HG03460 (cell line): ENCODE results near the gene TKTL1.

ENCODE experiments used
- ATAC-seq: cut with Tn5 transposase; IDR thresholded peaks from one replicate; pipeline ENCODE4 v1.9.1; 2021; ENCODE audit not compliant: unreplicated experiment

Gene TKTL1

DNA sequence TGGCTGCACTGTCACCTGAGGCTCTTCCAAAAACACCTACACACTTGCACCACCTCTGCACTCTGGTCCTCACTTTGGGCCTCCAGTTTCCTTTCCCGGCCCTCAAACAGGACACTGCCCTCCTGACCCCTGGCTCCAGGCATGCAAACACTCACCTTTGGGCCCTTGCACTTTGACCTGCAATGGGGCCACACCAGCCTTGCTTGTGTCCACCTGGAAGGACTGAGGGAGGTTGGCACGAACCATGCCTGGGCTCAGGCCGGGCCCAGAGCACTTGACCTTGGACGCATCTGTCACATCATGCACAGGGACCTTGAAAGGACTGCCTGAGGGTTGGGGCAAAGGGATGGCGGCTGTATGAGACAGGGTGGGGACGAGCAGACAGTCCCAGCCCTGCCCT, 63.2 kb downstream of the TKTL1 start:
- no peak for ATAC-seq

DNA sequence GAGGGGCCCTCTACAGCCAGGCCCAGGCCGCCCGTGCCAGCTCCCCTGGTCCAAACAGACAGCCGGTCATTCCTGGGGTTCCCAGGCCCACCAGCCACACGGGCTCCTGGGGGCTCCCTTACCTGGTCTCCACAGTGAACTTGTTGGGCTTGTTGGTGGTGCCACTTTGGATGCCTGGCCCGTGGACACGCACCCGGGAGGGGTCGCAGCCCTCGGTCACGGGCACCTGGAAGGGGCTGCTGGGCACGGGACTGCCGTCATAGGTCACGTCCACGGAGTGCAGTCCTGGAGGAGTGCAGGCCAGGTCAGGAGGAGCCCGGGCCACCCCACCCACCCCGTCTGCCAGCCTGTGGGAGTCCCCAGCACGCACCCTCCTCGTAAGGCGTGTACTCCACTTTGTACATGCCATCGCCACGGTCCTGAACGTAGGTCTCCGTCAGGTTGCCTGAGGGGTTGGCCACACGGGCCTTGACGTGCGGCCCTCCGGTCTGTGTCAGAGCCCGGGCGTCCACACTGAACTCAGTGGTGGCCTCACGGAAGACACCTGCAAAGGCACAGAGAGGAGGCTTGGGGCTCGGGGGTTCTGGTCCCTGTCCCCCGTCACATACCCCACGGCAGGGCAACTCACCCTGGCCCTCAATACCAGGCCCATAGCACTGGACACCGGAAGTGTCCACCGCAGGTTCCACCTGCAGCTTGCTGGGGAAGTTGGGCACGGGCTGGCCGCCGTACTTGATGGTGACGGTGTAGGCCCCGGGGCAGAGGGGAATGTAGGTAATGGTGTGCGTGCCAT, 64.0 kb downstream of the TKTL1 start:
- no peak for ATAC-seq

DNA sequence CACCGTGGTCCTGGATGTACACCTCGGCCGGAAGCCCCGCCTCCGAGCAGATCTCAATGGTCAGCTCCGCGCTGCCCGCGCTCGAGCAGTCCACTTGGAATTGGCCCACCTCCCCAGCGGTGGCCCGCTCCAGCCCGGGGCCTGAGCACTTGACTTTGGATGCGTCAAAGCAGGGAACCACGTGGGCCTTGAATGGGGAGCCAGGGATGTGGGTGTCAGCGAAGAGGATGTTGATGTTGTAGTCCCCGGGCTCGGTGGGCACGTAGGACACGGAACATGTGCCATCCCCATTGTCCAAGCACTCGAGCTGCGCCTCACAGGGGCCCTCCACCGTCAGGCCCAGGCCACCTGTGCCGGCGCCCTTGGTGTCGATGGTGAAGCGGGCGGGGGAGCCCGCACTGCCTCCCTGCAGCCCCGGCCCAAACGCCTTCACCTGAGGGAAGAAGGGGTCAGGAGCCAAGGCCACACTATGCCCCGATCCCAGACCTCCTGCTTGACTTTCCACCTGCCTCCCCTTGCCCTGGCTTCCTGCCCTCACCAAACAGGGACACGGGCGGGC, 64.6 kb downstream of the TKTL1 start:
- ATAC-seq = no peak

DNA sequence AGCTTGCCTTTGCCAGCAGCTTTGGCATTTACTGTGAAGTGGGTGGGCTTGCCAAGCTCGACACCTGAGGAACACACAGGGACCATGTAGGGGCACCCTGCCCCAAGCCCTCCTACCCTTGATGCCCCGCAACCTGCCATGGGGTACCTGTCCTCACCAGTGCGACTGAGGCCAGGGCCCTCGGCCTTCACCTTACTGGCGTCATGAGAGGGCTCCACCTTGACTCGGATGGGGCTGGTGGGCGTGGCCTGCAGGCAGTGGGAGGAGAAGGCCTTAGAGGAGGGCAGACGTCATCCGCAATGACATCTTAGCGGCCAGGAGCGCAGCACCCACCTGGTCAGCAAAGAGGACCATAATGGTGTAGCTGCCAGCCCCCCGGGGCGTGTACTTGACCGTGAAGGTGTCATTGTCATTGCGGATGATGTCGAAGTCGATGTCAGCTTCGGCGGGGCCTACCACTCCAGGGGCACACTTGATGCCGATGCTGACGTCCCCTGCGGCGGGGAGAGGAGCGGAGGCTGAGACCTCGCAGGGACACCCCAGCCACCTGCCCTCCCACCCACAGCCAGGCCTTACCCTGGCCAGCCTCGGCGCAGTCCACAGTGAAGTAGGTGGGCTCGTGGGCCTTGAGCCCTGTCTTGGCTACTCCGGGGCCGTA, 66.6 kb downstream of the TKTL1 start:
- ATAC-seq = no peak

DNA sequence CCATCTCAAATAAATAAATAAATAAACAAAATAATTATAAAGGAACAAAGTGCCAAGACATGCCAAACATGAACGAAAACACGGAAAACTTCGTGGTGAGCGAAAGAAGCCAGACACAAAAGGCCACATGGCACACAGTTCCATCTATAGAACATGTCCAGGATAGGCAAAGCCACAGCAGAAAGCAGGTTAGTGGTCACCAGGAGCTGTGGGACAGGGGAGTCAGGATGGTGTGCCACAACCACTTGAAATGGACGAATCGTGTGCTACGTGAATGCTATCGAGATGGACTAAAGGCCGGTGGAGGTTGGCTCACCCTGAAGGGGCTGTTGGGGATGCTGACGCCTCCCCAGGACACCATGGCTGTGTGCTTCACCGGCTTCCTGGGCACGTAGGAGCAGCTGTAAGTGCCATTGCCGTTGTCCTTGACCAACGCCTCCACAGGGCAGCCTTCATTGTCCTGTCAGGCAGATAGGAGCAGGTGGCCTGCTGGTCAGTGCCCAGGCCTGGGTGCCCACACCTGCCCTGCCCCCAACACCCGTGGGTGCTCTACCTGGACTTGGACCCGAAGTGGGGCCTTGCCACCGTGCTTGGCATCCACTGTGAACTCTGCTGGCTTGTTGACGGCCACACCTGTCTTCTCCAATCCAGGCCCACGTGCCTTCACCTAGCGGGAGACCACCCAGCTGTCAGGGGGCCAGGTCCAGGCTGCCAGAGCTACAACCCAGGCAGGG, 68.3 kb downstream of the TKTL1 start:
- no peak for ATAC-seq

DNA sequence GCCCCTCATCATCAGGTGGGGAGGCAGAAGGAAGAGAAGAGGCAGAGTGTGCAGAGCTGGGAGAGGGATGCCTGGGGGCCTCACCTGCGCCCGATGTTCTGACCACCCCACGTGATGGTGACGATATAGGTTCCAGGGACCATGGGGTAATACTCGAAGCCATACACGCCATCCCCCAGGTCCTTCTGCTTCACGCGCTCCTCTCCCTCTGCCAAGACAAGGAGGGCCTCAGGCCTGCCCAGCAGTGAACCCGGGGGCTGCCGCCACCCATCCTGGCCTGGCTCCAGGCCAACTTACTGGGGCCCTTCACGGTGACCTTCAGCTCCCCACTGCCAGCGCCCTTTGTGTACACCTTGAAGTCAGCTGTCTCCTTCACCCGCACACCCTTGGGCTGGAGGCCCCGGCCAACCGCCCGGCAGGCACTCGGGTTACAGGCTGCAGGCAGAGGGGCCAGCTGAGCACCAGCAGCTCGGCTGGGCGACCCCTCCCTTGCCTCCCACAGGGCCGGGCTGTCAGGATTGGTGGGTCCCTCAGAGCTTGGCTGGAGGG, 69.5 kb downstream of the TKTL1 start:
- no peak for ATAC-seq

DNA sequence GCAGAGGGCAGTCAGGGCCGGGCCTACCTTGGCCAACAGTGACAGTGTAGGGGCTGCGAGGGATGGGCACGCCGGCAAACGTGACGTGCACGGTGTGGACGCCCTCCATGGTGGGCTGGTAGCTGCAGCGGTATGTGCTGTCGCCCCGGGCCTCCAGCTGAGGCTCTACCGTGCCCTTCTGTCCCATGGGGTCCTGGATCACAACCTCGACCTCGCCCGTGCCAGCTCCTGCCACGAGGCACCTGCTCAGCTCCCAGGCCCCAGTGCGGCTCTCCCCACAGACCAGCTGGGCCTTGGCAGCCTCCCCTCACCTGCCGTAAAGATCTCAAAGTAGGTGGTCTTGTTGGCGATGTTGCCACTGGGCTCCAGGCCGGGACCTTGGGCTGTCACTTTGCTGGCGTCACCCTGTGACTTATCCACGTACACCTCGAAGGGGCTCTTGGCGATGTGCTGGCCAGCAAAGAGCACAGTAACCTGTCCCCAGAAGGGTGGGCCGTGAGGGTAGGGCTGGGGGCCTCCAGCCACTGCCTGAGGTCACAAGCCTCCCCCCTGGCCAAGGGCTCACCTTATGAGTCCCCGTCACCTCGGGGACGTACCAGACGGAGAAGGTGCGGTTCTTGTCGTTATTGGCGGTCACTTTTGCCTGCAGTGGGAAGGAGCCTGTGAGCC, 70.5 kb downstream of the TKTL1 start:
- ATAC-seq = no peak

DNA sequence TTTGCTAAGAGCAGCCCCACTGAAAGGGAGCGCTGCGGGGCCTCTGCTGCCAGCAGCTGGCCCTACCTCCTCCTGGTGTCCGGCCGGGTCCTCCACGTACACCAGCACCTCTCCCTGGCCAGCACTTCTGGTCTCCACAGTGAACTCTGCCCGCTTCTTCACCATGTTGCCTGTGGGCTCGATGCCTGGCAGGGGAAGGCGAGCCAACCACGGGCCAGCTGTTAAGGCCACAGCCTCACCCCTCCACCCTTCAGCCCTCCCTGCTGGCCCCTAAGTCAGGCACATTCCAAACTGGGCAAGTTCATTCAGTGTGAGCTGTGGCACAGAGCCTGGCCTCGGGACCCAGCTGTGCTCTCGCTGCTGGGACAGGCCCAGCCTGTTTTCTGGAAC, 71.1 kb downstream of the TKTL1 start:
- ATAC-seq = no peak

DNA sequence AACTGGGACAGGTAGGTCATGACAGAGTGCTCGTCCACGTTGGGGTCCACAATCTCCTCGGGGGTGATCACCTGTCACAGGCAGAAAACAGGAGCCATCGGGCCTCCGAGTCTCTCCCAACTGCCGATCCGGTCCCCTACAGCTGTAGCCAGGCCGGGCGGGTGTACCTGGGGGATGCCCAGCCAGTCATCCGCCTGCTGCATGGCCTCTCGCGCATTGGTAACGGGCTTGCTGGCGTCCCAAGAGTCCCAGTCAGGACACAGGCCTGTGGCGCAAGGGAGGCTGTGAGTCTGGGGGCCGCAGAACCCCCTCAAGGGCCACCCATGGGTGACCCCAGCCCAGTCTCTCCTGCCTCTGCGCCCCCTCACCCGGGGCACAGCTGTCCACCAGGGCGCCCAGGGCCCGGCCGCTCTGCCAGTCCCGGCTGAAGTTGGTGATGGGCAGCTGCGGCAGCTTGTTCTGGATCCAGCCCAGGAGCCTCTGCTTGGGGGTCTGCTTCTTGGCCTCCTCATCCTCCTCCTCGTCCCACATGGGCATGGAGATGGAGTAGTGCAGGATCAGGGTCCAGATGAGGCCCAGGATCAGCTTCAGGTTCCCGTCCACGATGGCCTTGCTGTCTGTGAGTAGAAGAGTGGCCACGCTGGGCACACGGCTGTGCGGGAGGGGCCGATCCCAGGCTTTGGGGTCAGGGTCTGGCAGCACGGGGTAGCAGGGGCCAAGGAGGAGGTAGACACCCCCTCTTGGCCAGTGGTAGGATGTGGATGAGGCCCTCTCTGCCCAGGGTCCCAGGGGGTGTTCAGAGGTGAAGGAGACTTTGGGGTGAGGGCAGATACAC, 72.1 kb downstream of the TKTL1 start:
- ATAC-seq = no peak

DNA sequence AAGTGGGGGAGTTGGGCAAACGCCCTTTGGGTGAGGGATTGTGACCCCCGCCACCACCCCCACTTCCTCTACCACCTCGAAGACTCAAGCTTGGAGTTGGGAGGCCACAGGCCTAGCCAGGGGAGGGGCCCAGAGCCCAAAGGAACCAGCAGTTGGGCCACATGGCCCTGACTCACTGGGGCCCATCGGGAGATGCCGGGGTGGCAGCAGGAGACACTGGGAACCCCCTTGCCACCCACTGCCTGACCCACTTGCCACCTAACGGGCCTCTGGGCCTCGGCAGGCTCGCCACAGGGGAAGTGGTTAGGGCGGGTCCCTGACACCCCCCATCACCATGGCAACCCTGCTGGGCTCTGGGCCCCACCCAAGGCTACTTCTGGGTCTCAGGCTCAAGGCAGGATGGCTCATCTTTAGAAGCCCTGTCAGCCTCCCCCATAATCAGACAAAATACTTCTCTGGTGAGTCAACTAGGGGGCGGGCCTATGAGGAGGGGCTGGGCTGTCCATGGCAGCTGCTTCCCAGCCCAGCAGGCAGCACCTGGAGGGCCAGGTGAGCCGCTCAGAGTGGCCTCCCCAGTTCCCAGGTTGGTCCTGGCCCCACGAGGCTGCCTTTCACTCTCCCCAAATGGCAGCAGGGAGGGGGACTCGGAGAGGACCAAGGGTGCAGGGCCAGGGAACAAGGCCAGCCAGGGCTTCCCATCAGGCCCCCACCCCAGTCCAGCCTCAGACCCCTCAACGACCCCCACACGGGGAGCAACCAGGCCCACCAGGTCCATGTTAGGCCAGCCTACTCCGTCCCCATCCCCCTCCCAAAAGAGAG, 73.2 kb downstream of the TKTL1 start:
- ATAC-seq = no peak

DNA sequence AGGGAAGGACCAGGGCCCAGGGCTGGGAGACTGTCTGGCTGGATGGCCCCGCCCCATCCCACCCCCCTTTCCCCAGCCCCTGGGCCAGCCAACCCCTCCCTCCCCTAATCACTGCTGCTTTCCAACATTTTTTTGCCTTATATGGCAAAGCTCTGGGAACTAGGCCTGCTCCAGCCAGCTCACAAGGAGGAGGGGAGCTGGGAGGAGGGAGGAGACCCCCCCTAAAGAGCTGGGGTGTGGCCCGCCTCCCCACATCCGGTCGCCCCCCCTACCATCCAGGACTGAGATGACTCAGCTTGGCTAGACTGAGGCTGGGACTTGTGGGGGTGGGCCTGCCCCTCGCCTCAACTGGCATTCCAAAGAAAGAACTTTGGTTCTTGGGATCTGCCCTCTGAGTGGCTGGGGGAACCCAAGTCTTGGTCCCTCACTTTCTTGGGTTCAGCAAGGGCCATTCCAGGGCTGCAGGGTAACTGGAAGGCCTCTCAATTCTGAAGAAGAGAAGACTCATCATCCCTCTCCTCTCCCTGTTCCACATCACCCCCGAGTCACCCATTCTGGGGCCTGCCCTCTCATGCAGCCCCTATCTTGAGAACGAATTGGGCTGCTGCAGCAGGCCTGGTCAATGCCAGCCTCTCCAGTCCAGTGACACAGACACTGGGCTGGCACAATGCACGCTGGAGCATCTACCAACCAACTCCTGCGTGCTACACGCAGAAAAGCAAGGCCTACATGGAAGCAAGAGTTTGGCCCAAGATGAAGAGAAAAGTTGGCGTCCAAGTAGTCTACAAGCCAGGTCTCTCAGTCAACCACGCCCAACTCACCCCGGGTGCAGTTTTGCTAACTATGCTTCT, 74.1 kb downstream of the TKTL1 start:
- no peak for ATAC-seq

DNA sequence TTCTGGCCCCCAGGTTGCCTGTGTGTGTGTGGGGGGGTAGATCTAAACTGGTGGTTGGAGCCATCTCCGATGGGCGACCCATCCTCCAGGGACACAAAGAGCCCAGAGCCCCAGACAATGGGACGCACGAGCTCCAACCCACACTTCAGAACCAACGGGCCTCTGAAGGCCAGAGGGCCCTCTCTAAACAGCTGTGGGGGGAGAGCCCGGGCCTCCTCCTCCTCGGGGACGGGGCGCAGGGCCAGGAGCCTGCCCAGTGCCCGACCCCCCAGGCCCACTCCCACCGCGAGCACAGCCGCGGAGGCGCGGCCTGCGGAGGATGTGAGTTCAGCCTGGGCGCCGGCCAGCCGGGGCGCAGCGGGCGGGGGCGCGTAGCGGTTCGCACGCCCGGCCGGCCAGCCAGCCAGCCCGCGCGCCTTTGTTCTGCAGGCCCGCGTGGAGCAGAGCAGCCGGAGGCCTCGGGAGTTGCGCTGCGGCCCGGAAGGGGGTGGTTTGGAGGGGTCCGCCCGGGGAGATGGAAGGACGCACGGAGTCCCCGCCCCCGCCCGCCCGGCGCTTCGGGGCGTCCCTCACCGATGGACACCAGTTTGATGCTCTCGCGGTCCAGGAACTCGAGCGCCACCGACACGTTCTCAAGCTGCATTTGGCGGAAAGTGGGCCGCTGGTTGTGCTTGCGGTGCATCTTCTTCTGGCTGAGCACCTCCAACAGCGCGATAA, 74.9 kb downstream of the TKTL1 start:
- no peak for ATAC-seq

DNA sequence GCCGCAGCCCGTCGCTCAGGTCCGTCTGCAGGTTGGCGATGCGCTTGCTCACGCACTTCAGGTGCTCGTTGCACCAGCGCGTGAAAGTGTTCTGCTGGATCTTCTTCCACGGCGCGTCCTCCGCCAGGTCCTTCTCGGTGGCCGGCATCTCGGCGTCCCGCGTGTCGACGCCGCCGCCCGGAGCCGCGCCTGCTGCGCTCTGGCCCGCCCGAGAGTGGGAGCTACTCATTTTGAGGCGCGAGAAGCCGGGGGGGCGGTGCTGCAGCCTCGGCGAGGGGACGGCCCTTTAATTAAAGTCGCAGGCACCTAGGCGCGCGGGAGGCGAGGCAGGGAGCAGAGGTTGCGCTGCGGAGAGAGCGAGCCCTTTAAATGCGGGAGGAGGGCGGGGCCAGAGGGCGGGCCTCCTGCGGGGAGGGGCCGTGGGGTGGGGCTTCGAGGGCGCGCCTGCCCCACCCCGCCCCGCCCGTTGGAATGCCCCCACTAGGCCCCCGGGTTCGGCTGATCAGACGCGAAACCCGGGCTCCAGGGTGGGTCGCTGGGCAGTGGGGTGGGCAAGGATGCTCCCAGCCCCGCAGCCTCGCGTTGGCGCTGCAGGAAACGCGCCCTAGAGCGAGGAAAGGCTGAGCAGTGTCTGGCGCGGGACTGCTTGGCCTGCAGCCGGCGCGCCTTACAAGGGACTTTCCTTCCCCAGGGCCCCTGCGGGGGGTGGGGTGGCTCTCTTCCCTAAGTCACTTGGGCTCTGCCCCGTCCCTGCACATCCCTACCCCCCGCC, 75.6 kb downstream of the TKTL1 start:
- ATAC-seq = peak; percentile 44

DNA sequence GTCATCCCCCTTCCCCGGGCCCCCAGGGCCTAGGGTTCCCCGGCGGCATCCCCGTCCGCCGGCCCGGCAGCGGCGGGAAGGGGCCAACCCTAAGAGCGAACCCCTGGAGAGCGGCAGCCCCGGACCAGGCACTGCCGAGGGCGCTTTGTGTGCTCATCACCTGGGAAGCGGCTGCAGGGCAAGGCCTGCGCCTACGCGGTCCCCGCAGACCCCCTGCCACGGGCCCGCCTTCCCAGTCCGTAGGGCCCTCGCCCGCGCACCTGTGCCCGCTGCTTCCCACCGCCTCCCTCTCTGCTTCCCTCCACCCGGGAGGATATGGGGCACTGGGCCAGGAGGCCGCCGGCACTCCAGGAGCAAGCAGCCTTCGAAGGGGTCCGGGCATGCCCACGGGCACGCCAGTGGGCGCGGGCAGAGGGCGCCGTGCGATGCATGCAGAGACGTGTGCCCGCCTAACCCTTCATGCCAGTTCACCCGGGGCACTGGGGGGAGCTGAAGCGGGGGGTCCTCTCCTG, 76.2 kb downstream of the TKTL1 start:
- ATAC-seq = no peak

DNA sequence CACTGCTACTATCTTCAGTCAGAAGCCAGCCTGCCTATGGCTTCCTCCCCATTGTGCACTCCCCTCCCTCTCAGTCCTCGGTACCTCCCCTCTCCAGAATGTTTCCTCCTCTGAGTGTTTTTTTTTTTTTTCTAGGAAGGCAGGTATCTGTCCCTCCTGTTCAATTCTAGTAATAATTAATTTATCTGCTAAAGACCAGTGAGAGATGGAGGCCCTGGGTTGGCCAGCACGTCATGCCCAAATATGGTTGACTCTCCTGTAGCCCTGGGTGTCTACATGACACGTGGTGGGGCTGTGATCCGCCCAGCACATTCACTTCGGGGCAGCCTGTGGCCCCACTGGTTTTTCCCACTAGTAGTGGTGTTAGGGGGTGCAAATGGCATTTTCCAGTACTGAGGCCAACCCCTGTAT, 77.0 kb downstream of the TKTL1 start:
- ATAC-seq = peak; percentile 26
